GM21723 (cell line): ENCODE measurements around the gene CHRDL2.

Source experiments
- ATAC-seq: cut with Tn5 transposase; IDR thresholded peaks from one replicate; pipeline ENCODE4 v1.9.1; 2021; ENCODE audit warnings: mild to moderate bottlenecking, moderate library complexity; ENCODE audit not compliant: unreplicated experiment

CHRDL2 gene

GRCh38 chr11:74713686-74714085 is 17.5 kb downstream of the CHRDL2 start:
- ATAC-seq = no peak

GRCh38 chr11:74710281-74710938 is 20.8 kb downstream of the CHRDL2 start:
- no peak for ATAC-seq

DNA sequence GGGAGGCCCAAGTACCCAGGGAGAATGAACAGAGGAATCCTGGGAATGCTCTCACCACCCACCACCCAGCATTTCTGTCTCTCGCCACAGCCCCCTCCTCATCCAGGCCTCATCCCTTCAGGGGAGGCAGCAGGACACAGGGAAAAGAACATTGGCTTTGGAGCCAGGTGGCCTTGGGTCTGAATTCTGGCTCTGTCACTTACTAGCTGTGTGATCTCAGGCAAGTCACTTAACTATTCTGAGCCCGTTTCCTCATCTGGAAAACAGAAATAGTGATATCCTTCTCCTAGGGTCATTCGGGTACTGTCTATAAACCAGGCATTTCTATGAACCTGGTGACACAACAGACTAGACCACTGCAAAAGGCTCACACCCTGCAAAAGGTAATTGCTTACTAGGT is 22.1 kb downstream of the CHRDL2 start:
- no peak for ATAC-seq

DNA sequence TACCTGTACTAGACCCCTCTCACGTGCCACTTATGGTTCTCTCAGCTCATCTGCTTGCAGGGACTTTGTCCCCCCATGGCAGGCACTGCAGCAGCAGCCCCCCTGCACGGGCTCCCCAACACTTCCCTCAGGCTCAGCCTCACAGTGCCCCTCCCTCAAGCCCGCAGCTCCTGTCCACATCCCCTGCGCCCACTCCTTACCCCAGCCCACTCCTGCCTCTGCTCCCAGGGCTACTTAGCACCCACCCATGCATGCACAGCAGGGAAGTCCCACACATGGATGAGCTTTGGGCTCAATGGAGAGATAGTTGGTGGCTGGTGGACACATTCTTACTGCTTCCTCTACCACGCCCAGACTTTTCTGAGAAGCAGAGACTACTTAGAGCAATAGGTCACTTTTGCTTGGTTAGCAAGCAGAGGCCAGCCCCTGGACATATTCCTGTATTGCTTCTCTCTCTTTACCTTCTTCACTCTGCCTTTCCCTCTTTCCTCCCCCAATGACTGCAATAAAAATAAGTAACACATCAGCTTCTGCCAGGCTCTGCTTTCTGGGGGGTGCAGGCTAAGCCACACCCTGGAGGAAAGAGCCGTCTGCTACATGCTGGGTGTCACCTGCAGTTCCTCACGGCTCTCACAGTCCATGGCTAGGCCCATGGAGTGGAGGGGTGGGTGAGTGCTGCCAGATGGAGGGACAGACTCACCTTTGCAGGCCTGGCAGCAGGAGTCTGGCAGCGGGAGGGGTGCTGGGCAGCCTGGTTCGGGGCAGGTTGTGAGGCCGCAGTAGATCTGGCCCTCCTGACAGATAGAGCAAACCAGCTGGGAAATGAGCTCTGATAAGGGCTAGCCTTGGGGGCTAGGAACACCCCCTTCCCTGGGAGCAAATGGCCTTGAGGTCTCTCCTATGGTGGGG is 23.4 kb downstream of the CHRDL2 start:
- ATAC-seq = no peak

GRCh38 chr11:74707182-74707581 is 24.0 kb downstream of the CHRDL2 start:
- no peak for ATAC-seq

DNA sequence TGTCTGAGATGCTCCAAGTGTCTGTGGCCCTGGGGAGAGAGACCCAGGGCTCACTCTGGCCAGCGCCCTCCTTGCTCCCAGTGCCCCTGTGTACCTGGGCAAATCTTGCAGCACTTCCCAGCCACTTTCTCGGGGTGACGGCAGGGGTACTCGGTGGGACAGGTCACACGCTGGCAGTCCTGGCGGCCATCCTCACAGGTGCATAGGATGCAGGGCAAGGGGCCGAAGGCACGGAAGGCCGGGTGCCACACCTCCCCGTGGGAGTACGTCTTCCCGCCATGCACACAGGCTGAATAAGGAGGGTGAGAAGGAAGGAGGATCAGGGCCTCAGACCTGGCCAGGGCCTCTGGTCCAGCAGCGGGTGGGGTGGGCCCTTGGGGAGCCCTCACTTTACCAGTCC is 28.0 kb downstream of the CHRDL2 start:
- ATAC-seq = no peak

DNA sequence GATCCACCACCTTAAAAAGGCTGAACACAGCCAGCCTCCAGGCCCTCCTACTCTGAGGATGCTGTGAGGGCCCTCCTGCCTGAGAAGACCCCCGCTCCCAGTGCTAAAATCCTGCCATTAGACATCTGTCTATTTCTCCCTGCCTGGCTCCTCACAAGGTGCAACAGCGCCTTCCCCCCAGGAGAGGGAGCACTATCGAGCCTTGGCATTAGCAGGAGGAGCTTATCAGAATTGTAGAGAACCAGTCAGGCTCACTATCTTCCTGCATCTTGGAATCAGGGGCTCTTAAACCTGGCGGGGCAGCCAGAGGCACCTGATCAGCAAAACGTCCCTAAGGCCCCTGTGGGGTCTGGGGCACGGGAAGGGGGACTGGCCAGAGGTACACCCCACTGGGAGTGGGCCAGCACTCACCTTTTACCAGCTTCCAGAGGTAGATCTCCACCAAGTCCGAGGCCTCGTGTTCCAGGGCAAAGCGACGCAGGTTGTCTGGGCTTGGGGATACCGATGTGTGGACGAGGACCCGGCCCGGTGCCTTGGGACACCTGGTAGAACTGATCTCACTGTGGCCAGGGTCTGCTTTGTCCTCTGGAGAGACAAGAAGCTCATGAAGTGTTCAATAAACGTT is 28.7 kb downstream of the CHRDL2 start:
- ATAC-seq = no peak

DNA sequence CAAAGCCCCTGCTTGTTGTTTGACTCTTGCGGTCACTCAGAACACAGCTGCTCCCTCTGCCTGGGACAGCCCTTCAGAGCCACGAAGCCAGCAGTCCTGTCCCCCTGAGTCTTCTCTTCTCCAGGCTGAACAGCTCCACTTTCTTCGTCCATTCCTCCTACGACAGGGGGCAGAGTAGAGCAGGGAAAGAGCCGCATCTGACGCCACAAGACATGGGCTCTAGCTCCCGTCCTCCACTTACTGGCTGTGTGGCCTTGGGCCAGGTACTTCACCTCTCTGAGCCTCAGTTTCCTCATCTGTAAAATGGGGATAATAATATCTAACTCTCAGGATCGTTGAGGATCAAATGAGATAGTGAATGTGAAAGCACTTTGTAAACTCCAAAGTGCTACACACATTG is 29.9 kb downstream of the CHRDL2 start:
- no peak for ATAC-seq

- ATAC-seq = no peak
Observed at GRCh38 chr11:74699615-74700396, 31.4 kb downstream of the CHRDL2 start.

DNA sequence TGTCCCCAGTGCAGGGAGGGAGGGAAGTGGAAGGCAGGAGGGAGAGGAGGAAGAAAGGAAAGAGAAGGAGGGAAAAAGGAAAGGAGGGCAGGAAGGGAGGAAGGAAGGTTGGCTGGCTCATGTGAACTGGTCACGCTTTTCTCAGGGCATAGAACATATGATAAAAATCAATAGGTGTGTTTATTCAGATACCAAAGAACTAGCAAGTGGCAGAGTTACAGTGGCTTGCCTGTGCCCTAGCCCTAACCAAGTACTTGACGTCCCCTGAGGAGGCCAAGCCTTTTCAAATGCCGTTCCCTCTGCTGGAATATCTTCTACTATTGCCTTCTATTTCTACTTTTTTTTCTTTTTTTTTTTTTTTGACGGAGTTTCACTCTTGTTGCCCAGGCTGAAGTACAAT is 33.5 kb downstream of the CHRDL2 start:
- ATAC-seq = no peak

DNA sequence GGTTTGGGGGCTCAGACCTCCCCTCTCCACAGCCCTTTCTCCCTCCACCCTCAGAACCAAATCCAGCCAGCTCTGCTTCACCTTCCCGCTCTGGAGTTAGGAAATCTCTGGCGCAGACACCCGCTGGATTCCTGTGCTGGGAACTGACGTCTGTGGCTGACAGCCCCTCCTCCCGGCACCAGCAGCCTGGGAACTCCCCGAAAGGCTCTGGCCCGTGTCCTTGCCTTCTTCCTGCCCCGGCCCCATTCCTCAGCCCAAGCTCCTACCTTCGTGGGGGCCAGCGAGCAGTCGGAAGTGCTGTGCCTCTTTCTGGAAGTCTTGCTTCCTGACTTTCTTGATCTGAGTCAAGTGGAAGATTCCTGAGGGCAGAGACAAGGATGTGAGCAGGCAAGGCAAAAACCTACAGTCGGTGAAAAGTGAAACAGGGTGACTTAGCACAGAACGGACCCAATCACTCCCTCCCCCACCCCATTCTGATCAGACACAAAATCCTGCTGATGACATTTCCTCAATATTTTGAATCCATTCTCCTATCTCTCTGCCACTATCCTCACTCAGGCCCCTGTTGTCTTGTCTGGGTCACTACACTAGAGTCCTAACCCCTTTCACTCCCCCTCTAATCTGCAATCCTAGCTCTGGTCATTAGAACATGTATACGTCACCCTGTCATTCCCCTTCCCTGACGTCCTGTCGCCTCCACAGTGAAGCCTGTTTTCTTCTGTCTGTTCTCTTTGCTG is 34.1 kb downstream of the CHRDL2 start:
- ATAC-seq = no peak

DNA sequence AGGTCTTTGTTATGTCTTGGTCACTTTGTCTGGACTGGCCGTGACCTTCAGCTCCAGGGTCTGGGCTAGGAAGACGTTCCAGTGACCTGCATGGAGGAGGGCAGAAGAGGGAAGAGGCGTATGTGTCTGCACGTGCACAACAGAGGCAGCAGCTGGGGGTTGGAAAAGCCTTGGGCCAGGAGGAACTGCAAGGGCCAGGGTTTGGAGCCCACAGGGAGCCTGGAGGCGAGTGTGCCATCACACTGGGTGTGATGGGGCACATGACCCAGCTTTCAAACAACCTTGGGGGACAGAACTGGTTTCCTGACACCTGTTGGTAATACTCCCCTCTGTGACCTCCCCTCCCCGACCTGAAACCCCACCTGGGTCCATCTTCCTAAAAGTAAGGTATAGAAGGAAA is 34.7 kb downstream of the CHRDL2 start:
- no peak for ATAC-seq

GRCh38 chr11:74695705-74696280 is 35.4 kb downstream of the CHRDL2 start:
- ATAC-seq = no peak

DNA sequence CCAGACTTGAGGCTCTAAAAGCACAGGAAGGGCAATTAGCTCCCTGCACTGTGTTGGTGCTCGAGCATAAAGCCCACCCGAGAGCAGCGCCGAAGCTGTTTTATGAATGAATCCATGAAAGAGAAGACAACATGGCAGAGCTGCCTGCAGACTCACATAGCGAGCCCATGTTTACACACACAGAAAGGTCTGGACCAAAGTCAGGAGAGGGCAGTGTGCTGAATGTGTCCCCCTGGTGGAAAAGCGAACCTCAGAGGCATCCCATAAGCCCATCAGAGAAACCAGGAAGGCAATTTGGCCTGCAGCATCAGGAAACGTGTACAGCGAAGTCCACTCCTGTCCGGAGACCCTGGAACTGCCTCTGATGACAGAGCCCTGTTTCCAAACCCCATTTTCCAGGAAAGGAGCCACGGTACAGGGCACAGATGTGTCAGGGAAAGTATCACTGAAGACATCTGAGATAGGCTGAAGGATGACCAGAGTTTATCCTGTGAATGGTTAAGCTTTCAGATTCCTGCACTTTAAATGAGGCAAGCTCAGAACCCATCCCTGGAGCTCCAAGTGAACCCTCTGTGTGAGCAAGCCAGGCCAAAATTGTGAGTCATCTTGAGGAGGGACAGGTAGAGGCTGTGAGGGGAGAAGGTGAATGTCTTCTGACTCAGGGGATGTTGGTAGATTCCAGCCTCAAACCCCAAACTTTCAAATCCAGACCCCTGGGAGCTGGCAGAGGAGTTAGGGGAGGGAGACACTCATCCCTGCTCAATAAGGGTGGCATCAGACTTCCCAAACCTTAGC is 36.9 kb downstream of the CHRDL2 start:
- no peak for ATAC-seq

GRCh38 chr11:74693531-74693930 is 37.7 kb downstream of the CHRDL2 start:
- ATAC-seq = no peak

DNA sequence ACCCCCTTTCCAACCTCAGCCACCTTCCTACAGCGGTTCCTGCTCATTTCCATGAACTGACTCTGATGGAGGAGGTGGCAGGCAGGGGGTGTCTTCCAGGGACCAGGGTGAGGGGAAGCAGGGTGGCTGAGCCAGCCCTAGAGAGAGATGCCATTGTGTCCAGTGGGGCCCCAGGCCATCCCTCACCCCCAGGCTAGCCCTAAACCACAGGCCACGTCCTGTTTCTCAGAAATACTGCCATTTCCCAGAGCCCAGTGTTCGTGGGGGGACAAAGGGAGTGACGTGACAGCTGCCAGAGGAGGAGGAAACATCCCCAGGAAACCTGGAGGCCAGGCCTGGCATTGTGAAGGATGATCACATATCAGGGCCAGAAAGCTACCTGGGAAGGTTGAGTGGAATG is 39.5 kb downstream of the CHRDL2 start:
- ATAC-seq = no peak

- no peak for ATAC-seq
Observed at GRCh38 chr11:74689666-74690065, 41.6 kb downstream of the CHRDL2 start.

GRCh38 chr11:74687237-74688023 is 43.8 kb downstream of the CHRDL2 start:
- ATAC-seq = no peak

DNA sequence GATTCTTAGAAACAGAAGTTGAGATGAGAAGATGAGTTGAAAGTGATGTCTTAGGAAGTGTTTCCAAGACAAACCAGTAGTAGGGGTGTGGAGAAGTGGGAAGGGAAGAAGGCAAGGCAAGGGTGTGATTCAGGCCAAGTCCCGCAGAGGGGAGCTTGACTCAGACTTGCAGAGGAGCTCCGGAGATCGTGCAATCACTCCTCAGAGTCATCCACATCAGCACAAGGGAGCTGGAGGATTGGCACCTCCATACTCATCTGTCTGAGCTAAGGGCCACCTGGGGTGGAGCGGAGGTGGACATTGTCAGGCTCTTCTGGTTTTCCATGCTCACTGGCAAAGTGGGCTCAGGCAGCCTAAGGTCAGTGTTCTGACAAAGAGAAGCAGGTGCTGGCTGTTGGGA is 44.4 kb downstream of the CHRDL2 start:
- no peak for ATAC-seq
